HepG2 (cell line): ENCODE results near the gene CTNNA1. TPM values are rescaled to one million over a fixed set of nuclear protein-coding genes. Genes with fewer than 3 reads are reported as not detected.

Experiments used
- ATF3 ChIP-seq: sonication (generic); formaldehyde crosslinking; IDR thresholded peaks from 2 replicates; pipeline ENCODE4 v1.4.0; 2020; ENCODE audit warnings: missing genetic modification reagents
- BCL3 ChIP-seq: sonication (generic); formaldehyde crosslinking; IDR thresholded peaks from 2 replicates; pipeline ENCODE4 v1.5.1; 2020; ENCODE audit warnings: mild to moderate bottlenecking, missing genetic modification reagents, moderate library complexity
- CENPBD1 ChIP-seq: sonication (generic); formaldehyde crosslinking; IDR thresholded peaks from 2 replicates; pipeline ENCODE4 v1.8.0; 2022; ENCODE audit warnings: missing genetic modification reagents, low read depth, mild to moderate bottlenecking, borderline replicate concordance
- DZIP1 ChIP-seq: sonication (generic); formaldehyde crosslinking; IDR thresholded peaks from 2 replicates; pipeline ENCODE4 v1.5.0; 2020; ENCODE audit warnings: mild to moderate bottlenecking, missing genetic modification reagents
- HIC2 ChIP-seq: sonication (generic); formaldehyde crosslinking; IDR thresholded peaks from 2 replicates; pipeline ENCODE4 v1.9.0; 2022; ENCODE audit warnings: low read depth, missing genetic modification reagents
- HNF4G ChIP-seq, 2 experiments: sonication (generic) in 1 of 2; formaldehyde crosslinking in 1 of 2; IDR thresholded peaks; 2 replicates each; pipeline versions ENCODE4 v1.4.0 to v1.6.1; 2011 to 2020; ENCODE audit warnings: borderline replicate concordance in 2 of 2, low read depth in 2 of 2, mild to moderate bottlenecking in 2 of 2, low read length in 1 of 2, missing genetic modification reagents in 1 of 2, moderate library complexity in 1 of 2
- HNRNPL ChIP-seq: fragments of 200-400 bp; formaldehyde crosslinking; IDR thresholded peaks from 2 replicates; pipeline ENCODE4 v1.6.1; 2017; ENCODE audit warnings: mild to moderate bottlenecking, low read depth, low read length
- HOXA3 ChIP-seq: sonication (generic); formaldehyde crosslinking; IDR thresholded peaks from 2 replicates; pipeline ENCODE4 v1.5.0; 2020; ENCODE audit warnings: missing genetic modification reagents
- KDM5B ChIP-seq: sonication (generic); formaldehyde crosslinking; IDR thresholded peaks from 2 replicates; pipeline ENCODE4 v1.4.0; 2020; ENCODE audit warnings: missing genetic modification reagents, mild to moderate bottlenecking, borderline replicate concordance
- MED13 ChIP-seq: sonication (generic); formaldehyde crosslinking; IDR thresholded peaks from 2 replicates; pipeline ENCODE4 v1.5.0; 2020; ENCODE audit warnings: missing genetic modification reagents
- NFIB ChIP-seq: sonication (generic); formaldehyde crosslinking; IDR thresholded peaks from 2 replicates; pipeline ENCODE4 v1.9.0; 2021; ENCODE audit warnings: missing genetic modification reagents, mild to moderate bottlenecking, borderline replicate concordance
- NR2F6 ChIP-seq, 2 experiments: IDR thresholded peaks; 2 replicates each; pipeline ENCODE4 v1.6.1; 2016; ENCODE audit warnings: antibody characterized with exemption in 1 of 2, mild to moderate bottlenecking in 1 of 2
- PHF20 ChIP-seq: sonication (generic); formaldehyde crosslinking; IDR thresholded peaks from 2 replicates; pipeline ENCODE4 v1.5.0; 2020; ENCODE audit warnings: mild to moderate bottlenecking, missing genetic modification reagents
- PLRG1 ChIP-seq: fragments of 450-650 bp; conservative IDR thresholded peaks from 2 replicates; pipeline ENCODE4 v1.6.1; 2016
- RBM22 ChIP-seq: fragments of 200-400 bp; formaldehyde crosslinking; optimal IDR thresholded peaks from 2 replicates; pipeline ENCODE3; 2017; ENCODE audit warnings: mild to moderate bottlenecking, low read length, moderate library complexity
- RFX5 ChIP-seq: IDR thresholded peaks from 2 replicates; pipeline ENCODE4 v1.6.1; 2011; ENCODE audit warnings: low read depth, low read length, improper control_type of control experiment
- TFAP4 ChIP-seq: sonication (generic); IDR thresholded peaks from 2 replicates; pipeline ENCODE4 v1.6.1; 2016; ENCODE audit warnings: low read depth, borderline replicate concordance
- TFDP1 ChIP-seq: IDR thresholded peaks from 2 replicates; pipeline ENCODE4 v1.6.1; 2016; ENCODE audit warnings: missing compliant biosample characterization, missing genetic modification reagents, borderline replicate concordance
- ZBTB38 ChIP-seq: sonication (generic); formaldehyde crosslinking; IDR thresholded peaks from 2 replicates; pipeline ENCODE4 v1.5.1; 2020; ENCODE audit warnings: mild to moderate bottlenecking, missing genetic modification reagents
- ZBTB7B ChIP-seq: sonication (generic); formaldehyde crosslinking; IDR thresholded peaks from 2 replicates; pipeline ENCODE4 v1.4.0; 2020; ENCODE audit warnings: missing genetic modification reagents
- ZMYM4 ChIP-seq: sonication (generic); formaldehyde crosslinking; IDR thresholded peaks from 2 replicates; pipeline ENCODE4 v1.8.1; 2023; ENCODE audit warnings: mild to moderate bottlenecking, missing genetic modification reagents
- ZNF713 ChIP-seq: sonication (generic); formaldehyde crosslinking; IDR thresholded peaks from 2 replicates; pipeline ENCODE4 v1.4.0; 2020; ENCODE audit warnings: mild to moderate bottlenecking, missing genetic modification reagents
- polyA plus RNA-seq, 8 experiments: library from polyadenylated mRNA; depleted of rRNA in 3 of 8; stranded (reverse) in 7 of 8; unstranded in 1 of 8; fragments of >200 nt; fragmentation: Illumina TruSeq in 4 of 8; extraction: Trizol in 4 of 8; gene quantifications; 2 replicates each; pipeline versions ENCODE4 v1.2.1 to v1.2.3, GENCODE V29; 2011 to 2016; ENCODE audit warnings: low read depth in 4 of 8, missing spikeins in 1 of 8, mixed read lengths in 1 of 8; ENCODE audit not compliant: insufficient read depth in 1 of 8
- total RNA-seq, 5 experiments: library from RNA; depleted of rRNA; stranded (reverse); fragments of >200 nt; fragmentation: Illumina TruSeq; extraction: Trizol; gene quantifications; 2 replicates each; pipeline ENCODE4 v1.2.3, GENCODE V29; 2016; ENCODE audit warnings: low read depth in 1 of 5

The CTNNA1 gene
- total and polyA plus RNA-seq, 2 of the 13 experiments (the other 11 are each of a cell fraction or from before 2014, with no cell fraction given) = 66.8 to 162 TPM

- no peak for TF ChIP-seq TFDP1 (CRISPR knock-in tag)
- 0 out of 2 replicates have a peak, but pooled peaks have one; percentile 33 for TF ChIP-seq HIC2 (CRISPR knock-in tag)
- TF ChIP-seq CENPBD1 = no peak
- peak; percentile 30 for TF ChIP-seq RBM22
- peak; percentile 80; the same call in 1 of the 2 replicates for TF ChIP-seq TFAP4
- no peak for TF ChIP-seq MED13 (CRISPR knock-in tag)
- TF ChIP-seq KDM5B (CRISPR knock-in tag) = no peak
- 0 out of 2 replicates have a peak, but pooled peaks have one; percentile 25 for TF ChIP-seq ZBTB7B (CRISPR knock-in tag)
- no peak for TF ChIP-seq DZIP1
- TF ChIP-seq NFIB (CRISPR knock-in tag) = no peak
- TF ChIP-seq ZMYM4 (CRISPR knock-in tag) = no peak
- no peak for TF ChIP-seq ZNF713 (CRISPR knock-in tag)
- no peak for TF ChIP-seq ATF3
- no peak for TF ChIP-seq HOXA3 (CRISPR knock-in tag)
- no peak for TF ChIP-seq RFX5
- peak; percentile 70; the same call in 1 of the 2 replicates for TF ChIP-seq ZBTB38 (CRISPR knock-in tag)
- no peak for TF ChIP-seq BCL3 (CRISPR knock-in tag)
- 0 out of 2 replicates have a peak, but pooled peaks have one; percentile 50 for TF ChIP-seq HNRNPL
- no peak for TF ChIP-seq PLRG1
- peak; percentile 14; the same call in 1 of the 2 replicates for TF ChIP-seq HNF4G (IDR thresholded peaks at IDR 0.05; ENCODE audit: borderline replicate concordance, low read depth, low read length)
- TF ChIP-seq HNF4G (CRISPR knock-in tag; IDR thresholded peaks at IDR 0.05; ENCODE audit: borderline replicate concordance, low read depth) = no peak
- TF ChIP-seq NR2F6 (IDR thresholded peaks at IDR 0.05) = no peak
- TF ChIP-seq NR2F6 (CRISPR knock-in tag; IDR thresholded peaks at IDR 0.05) = no peak
- no peak for TF ChIP-seq PHF20 (CRISPR knock-in tag)
These were observed 174.8 kb downstream of the CTNNA1 start (continued) for GRCh38 chr5:138927979-138928378.
